Mucosa of descending colon (tissue), 3 donors: ENCODE measurements around the gene CDC42BPB. TPM values are rescaled to one million over a fixed set of nuclear protein-coding genes. Genes with fewer than 3 reads are reported as not detected.

Source experiments
- ATAC-seq: fragments of 200-7000 bp; cut with Tn5 transposase; one replicate; pipeline ENCODE4 v1.9.1; 2020; ENCODE audit warnings: mild to moderate bottlenecking, moderate library complexity
- DNase-seq, 3 donors: peaks; one replicate each; pipeline ENCODE4 v3.0.0-alpha.2; 2020
- H3K36me3 ChIP-seq: fragments of 200-600 bp; one replicate; pipeline ENCODE4 v1.8.0; 2021; ENCODE audit warnings: low read depth, mild to moderate bottlenecking
- H3K4me1 ChIP-seq: fragments of 200-600 bp; one replicate; pipeline ENCODE4 v1.8.0; 2021; ENCODE audit warnings: low read depth, mild to moderate bottlenecking
- H3K4me3 ChIP-seq: fragments of 200-600 bp; one replicate; pipeline ENCODE4 v1.8.0; 2021; ENCODE audit warnings: mild to moderate bottlenecking
- H3K9me3 ChIP-seq: fragments of 200-600 bp; one replicate; pipeline ENCODE4 v1.8.0; 2021; ENCODE audit warnings: mild to moderate bottlenecking
- CTCF ChIP-seq: fragments of 200-600 bp; IDR thresholded peaks from one replicate; pipeline ENCODE4 v1.8.0; 2022; ENCODE audit warnings: antibody characterized with exemption, mild to moderate bottlenecking
- intact Hi-C, 2 donors: fragments of 100-400 bp; cut with DNase I in 1 of 2; cut with micrococcal nuclease in 1 of 2; formaldehyde crosslinking; loops; one replicate each; pipeline versions ENCODE4 v1.11.0 to v1.11.1; 2022; cut with DNase I, micrococcal nuclease
- total RNA-seq, 3 donors: library from RNA; stranded (reverse); fragmentation: NEBNext Ultra II Directional in 2 of 3; extraction: Animal tissue kit (Norgen Biotek cat#: 25700) in 2 of 3; gene quantifications; one replicate each; pipeline versions ENCODE4 v1.2.1 to v1.2.4, GENCODE V29; 2021 to 2023
- donor health status: DM: no; HTN: no; CAD: no; lungs with moderate emphysema.
- donor health status: DM: no; HTN: no; CAD: no.
- donor health status: DM: no; HTN: yes; CAD: no.

Gene CDC42BPB
- total RNA-seq, 3 donors from 2014 or later, result 77.6 to 106 (median 84.4) TPM

GRCh38 chr14:103097244-103097993, 40.1 kb upstream of the CDC42BPB start:
- Histone ChIP-seq H3K4me1 (peaks cover 15% of the 10 kb centered on the region), H3K9me3 (no peaks in the 10 kb centered on the region), H3K36me3 (no peaks in the 10 kb centered on the region), H3K4me3 (no peak overlapping the region)
- ATAC-seq, result no peak
- intact Hi-C loops, result no loop called here
- peak in 1 of 3 donors; percentile 48 for DNase-seq
- TF ChIP-seq CTCF, result no peak

GRCh38 chr14:103096387-103096786, 39.0 kb upstream of the CDC42BPB start:
- no peak for TF ChIP-seq CTCF
- intact Hi-C loops, result no loop called here
- peaks cover 18% of the 10 kb centered on the region for H3K4me1 ChIP-seq
- no peak for ATAC-seq
- H3K4me3 ChIP-seq, result no peak overlapping the region
- no peaks in the 10 kb centered on the region for H3K9me3 ChIP-seq
- DNase-seq, result no peak
- no peaks in the 10 kb centered on the region for H3K36me3 ChIP-seq

GRCh38 chr14:103095210-103095778, 37.9 kb upstream of the CDC42BPB start:
- TF ChIP-seq CTCF, result no peak
- Histone ChIP-seq H3K4me3 (no peak overlapping the region), H3K4me1 (peaks cover 25% of the 10 kb centered on the region), H3K36me3 (no peaks in the 10 kb centered on the region), H3K9me3 (no peaks in the 10 kb centered on the region)
- intact Hi-C loops, result no loop called here
- peak; percentile 65 for ATAC-seq
- DNase-seq, result peak in 1 of 3 donors; percentile 63

GRCh38 chr14:103094406-103095209, 37.3 kb upstream of the CDC42BPB start, which contains the start of gene EXOC3L4:
Gene EXOC3L4, plus strand, starts transcription at chr14:103094725. Its CDS starts 5,495 bp downstream, at chr14:103100220.
- TF ChIP-seq CTCF, result no peak
- Histone ChIP-seq H3K4me3 (no peak within 1 kb of the TSS), H3K36me3 (no peaks in the 10 kb centered on the region), H3K9me3 (no peaks in the 10 kb centered on the region), H3K4me1 (peaks cover 25% of the 10 kb centered on the region)
- ATAC-seq, result peak; percentile 83
- peak; percentile 70 to 71 (median 70) for DNase-seq
- intact Hi-C loops, result no loop called here

GRCh38 chr14:103093856-103094405, 36.6 kb upstream of the CDC42BPB start:
- DNase-seq (peak in 1 of 3 donors; percentile 53), ATAC-seq (no peak)
- intact Hi-C loops, result no loop called here
- H3K9me3 ChIP-seq, result no peaks in the 10 kb centered on the region
- peaks cover 25% of the 10 kb centered on the region for H3K4me1 ChIP-seq
- no peak overlapping the region for H3K4me3 ChIP-seq
- no peak for TF ChIP-seq CTCF
- no peaks in the 10 kb centered on the region for H3K36me3 ChIP-seq
